C4-2B (cell line): ENCODE results near the gene HK1.
"Not testable (repeated sequence)": the region's sequence is repeated elsewhere in the genome, so short reads cannot be mapped to it uniquely, and the experiment has no call there.

Source experiments
- ZFX ChIP-seq: fragments of 450-650 bp; IDR thresholded peaks from 2 replicates; pipeline ENCODE4 v1.6.1; 2017
- TF ChIP-seq, protein P1 (sequence below): fragments of 450-650 bp; conservative IDR thresholded peaks from 2 replicates; pipeline ENCODE4 v1.5.1; 2017; ENCODE audit warnings: mild to moderate bottlenecking

DNA sequence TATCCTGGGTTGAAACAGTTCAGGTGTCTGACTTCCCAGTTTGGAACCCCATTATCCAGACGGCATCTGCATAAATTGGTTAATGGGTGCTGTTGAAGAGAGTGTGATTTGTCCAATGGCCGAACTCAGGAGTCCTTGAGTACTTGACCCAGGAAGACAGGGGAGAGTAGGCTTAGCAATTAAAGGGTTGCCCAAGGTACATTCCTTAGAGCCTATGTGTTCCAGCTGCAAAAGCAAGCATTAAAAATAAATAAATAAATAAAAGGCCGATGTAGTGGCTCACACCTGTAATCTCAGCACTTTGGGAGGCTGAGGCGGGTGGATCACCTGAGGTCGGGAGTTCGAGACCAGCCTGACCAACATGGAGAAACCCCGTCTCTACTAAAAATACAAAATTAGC is 44.0 kb downstream of the HK1 start:
- TF ChIP-seq, protein P1, sequence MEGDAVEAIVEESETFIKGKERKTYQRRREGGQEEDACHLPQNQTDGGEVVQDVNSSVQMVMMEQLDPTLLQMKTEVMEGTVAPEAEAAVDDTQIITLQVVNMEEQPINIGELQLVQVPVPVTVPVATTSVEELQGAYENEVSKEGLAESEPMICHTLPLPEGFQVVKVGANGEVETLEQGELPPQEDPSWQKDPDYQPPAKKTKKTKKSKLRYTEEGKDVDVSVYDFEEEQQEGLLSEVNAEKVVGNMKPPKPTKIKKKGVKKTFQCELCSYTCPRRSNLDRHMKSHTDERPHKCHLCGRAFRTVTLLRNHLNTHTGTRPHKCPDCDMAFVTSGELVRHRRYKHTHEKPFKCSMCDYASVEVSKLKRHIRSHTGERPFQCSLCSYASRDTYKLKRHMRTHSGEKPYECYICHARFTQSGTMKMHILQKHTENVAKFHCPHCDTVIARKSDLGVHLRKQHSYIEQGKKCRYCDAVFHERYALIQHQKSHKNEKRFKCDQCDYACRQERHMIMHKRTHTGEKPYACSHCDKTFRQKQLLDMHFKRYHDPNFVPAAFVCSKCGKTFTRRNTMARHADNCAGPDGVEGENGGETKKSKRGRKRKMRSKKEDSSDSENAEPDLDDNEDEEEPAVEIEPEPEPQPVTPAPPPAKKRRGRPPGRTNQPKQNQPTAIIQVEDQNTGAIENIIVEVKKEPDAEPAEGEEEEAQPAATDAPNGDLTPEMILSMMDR, result not testable (repeated sequence)
- not testable (repeated sequence) for TF ChIP-seq ZFX
